Coronary artery (tissue), 2 donors: ENCODE measurements around the gene LY86.
A peak's percentile ranks its signal among the peaks of the same experiment; 100 is the strongest.

Experiments used
- DNase-seq: peaks from one replicate; pipeline ENCODE4 v3.0.0-alpha.2; 2017; ENCODE audit warnings: low spot score
- H3K27ac ChIP-seq, 2 donors: fragments of 200-600 bp; sonication (generic); one replicate each; pipeline ENCODE4 v1.5.1; 2016 to 2019
- H3K4me3 ChIP-seq: fragments of 200-600 bp; sonication (generic); 2 replicates; pipeline ENCODE4 v1.5.1; 2016; ENCODE audit warnings: mild to moderate bottlenecking, moderate library complexity
- TF ChIP-seq, protein P1 (sequence below): fragments of 200-600 bp; sonication (generic); IDR thresholded peaks from one replicate; pipeline ENCODE4 v1.5.1; 2019; ENCODE audit warnings: antibody characterized with exemption

LY86 gene

DNA sequence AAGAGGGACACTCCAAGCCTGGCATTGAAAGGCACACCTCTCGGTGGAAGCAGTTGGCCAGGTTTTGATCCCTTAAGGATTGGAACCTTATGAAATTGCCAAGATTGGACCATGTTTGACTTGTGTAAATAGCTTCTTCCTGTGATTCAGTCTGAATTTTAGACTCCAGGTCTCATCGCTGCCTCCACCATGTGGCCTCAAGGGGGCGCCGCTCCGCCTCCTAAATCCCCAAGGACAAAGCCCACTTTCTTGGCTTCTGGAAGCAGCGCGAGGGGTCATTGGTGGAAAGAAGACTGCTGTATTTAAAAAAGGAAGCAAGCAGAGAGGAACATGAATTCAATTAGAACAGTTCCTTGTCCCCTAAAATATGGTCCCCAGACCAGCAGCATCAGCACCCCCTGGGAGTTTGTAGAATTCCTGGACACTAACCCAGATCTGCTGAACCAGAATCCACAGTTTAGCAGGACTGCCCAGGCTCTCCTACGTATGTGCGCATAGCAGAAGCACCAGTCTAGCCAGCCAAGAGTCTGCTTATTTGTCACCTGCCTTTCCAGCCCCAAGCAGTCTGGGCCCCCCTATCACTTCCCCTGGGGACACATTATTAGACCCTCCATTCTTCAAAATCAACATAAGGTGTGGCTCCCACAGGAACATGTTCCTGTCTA is 108.5 kb downstream of the LY86 start:
- TF ChIP-seq, protein P1, sequence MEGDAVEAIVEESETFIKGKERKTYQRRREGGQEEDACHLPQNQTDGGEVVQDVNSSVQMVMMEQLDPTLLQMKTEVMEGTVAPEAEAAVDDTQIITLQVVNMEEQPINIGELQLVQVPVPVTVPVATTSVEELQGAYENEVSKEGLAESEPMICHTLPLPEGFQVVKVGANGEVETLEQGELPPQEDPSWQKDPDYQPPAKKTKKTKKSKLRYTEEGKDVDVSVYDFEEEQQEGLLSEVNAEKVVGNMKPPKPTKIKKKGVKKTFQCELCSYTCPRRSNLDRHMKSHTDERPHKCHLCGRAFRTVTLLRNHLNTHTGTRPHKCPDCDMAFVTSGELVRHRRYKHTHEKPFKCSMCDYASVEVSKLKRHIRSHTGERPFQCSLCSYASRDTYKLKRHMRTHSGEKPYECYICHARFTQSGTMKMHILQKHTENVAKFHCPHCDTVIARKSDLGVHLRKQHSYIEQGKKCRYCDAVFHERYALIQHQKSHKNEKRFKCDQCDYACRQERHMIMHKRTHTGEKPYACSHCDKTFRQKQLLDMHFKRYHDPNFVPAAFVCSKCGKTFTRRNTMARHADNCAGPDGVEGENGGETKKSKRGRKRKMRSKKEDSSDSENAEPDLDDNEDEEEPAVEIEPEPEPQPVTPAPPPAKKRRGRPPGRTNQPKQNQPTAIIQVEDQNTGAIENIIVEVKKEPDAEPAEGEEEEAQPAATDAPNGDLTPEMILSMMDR = no peak
- H3K27ac ChIP-seq = no peak overlapping the region
- DNase-seq = no peak
- no peak overlapping the region for H3K4me3 ChIP-seq

GRCh38 chr6:6697620-6698019 is 109.1 kb downstream of the LY86 start:
- no peak for DNase-seq
- Histone ChIP-seq H3K4me3 (no peak overlapping the region), H3K27ac (no peak overlapping the region)
- TF ChIP-seq, protein P1 = no peak

DNA sequence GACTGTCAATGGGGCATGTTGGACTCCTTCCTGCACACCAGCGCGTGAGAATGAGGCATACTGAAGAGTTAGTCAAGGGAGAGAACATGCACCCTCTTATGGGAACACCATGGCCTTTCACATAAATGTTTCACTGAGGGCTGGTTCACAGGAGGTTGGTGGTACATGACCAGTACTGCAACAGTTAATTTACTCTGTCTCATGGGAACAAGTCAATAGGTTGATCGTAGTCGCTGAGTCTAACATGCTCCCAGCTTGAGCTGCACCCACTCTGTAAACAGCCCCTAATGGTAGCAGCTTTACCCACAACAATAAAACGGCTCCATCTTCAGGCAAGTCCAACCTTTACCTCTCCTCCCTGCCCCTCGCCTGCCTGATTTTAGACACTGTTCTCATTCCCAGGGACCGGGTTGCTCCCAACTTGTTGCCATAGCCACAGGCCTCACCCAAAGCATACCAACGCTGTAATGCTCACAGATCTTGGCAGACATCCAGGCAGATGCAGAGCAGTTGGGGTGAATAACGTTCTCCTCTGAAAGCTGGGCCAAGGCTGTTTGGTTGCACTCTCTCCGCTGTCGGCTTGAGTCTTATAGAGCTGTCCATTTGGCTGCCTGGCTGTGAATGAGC is 111.3 kb downstream of the LY86 start:
- Histone ChIP-seq H3K4me3 (peak overlapping the region; percentile 33), H3K27ac (peak overlapping the region in 1 of 2 donors; percentile 63)
- no peak for DNase-seq
- TF ChIP-seq, protein P1 = no peak

GRCh38 chr6:6700407-6701270 is 112.1 kb downstream of the LY86 start:
- Histone ChIP-seq H3K4me3 (no peak overlapping the region), H3K27ac (peak overlapping the region in 1 of 2 donors; percentile 63)
- TF ChIP-seq, protein P1 = no peak
- DNase-seq = no peak

DNA sequence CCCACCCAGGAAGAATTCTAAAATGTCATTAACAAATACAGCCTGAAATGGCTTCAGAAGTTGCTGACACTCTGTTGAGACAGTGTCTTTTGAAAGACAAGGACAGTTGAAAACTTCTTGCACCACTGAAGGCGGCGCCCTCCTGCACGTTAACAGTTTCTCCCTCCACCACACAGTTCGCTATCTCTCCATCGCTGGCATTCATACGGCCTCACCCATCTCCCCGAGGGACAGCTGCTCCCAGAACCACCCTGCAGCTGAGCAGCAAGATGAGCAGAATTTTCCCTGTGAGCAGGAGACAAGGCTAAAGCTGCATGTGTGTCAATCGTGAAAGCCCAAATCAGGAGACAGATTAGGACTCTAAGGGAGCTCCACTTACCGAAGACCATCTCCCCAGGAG is 113.3 kb downstream of the LY86 start:
- DNase-seq = no peak
- Histone ChIP-seq H3K27ac (no peak overlapping the region), H3K4me3 (no peak overlapping the region)
- TF ChIP-seq, protein P1 = no peak

- Histone ChIP-seq H3K4me3 (no peak overlapping the region), H3K27ac (no peak overlapping the region)
- TF ChIP-seq, protein P1 = no peak
- no peak for DNase-seq
These were observed 115.2 kb downstream of the LY86 start for GRCh38 chr6:6703699-6704098.
